ENCODE data around the gene TFDP3. TPM values are rescaled to one million over a fixed set of nuclear protein-coding genes. Genes with fewer than 3 reads are reported as not detected.

The TFDP3 gene
- polyA plus RNA-seq, 3 donors = not detected

- H2AFZ ChIP-seq (ENCODE audit: insufficient read depth, low read depth, low read length, poor library complexity, severe bottlenecking) = no peak overlapping the region
- H3K4me1 ChIP-seq (ENCODE audit: control insufficient read depth in 1 of 2, insufficient read depth in 2 of 2, low read length in 2 of 2) = no peaks in the 10 kb centered on the region
- WGBS (ENCODE audit: insufficient coverage) = no CpG with 5 or more reads among the region's 1 CpG
- H3K27ac ChIP-seq (ENCODE audit: low read depth in 1 of 2, low read length in 2 of 2) = no peak overlapping the region
- H3K9me3 Mint-ChIP-seq = peaks cover 0 to 2% (median 0%) of the 10 kb centered on the region in 7 donors
- peaks cover 0 to 2% of the 10 kb centered on the region in 2 donors for H3K27me3 ChIP-seq (ENCODE audit: control insufficient read depth in 2 of 2, insufficient read depth in 2 of 2, low read length in 2 of 2)
- DNase-seq = no peak
- no peak overlapping the region for H3K4me2 ChIP-seq (replicated peaks; ENCODE audit: extremely low read depth, low read length, poor library complexity, severe bottlenecking)
- no peaks in the 10 kb centered on the region for H3K9me3 ChIP-seq (replicated peaks in 1 of 2; ENCODE audit: control insufficient read depth in 1 of 2, insufficient read depth in 1 of 2, low read length in 2 of 2)
- intact Hi-C loops (cut with micrococcal nuclease) = no loop called here
- TF ChIP-seq CTCF (IDR thresholded peaks at IDR 0.05) = no peak
- H3K79me2 ChIP-seq (ENCODE audit: insufficient read depth, low read length) = no peaks in the 10 kb centered on the region
- peaks cover 0 to 4% (median 0%) of the 10 kb centered on the region in 3 donors for H3K27me3 Mint-ChIP-seq (ENCODE audit: low read depth in 3 of 3)
- H3K4me1 Mint-ChIP-seq = no peaks in the 10 kb centered on the region
- no peaks in the 10 kb centered on the region for H3K36me3 ChIP-seq (replicated peaks in 1 of 2; ENCODE audit: control insufficient read depth in 1 of 2, insufficient read depth in 2 of 2, low read length in 2 of 2)
- no peak overlapping the region for H3K9ac ChIP-seq (ENCODE audit: insufficient read depth, low read length, poor library complexity, severe bottlenecking)
- H3K4me3 ChIP-seq (replicated peaks in 1 of 3; ENCODE audit: low read depth in 2 of 3, low read length in 3 of 3) = no peak overlapping the region
- no peak overlapping the region for H3K4me3 Mint-ChIP-seq
- H4K20me1 ChIP-seq (ENCODE audit: insufficient read depth, low read length) = no peaks in the 10 kb centered on the region
- H3K27ac Mint-ChIP-seq = no peak overlapping the region
- H3K36me3 Mint-ChIP-seq = no peaks in the 10 kb centered on the region
Observed at GRCh38 chrX:133191739-133192039, 26.5 kb downstream of the TFDP3 start.

GRCh38 chrX:133190877-133191738 lies 27.0 kb downstream of the TFDP3 start:
- no peak for TF ChIP-seq CTCF (IDR thresholded peaks at IDR 0.05)
- H3K79me2 ChIP-seq (ENCODE audit: insufficient read depth, low read length) = no peaks in the 10 kb centered on the region
- H3K27ac ChIP-seq (ENCODE audit: low read depth in 1 of 2, low read length in 2 of 2) = no peak overlapping the region
- DNase-seq = no peak
- Mint-ChIP-seq H3K4me3 (no peak overlapping the region), H3K27ac (peak overlapping the region in 1 of 7 donors; percentile 41), H3K4me1 (no peaks in the 10 kb centered on the region), H3K9me3 (peaks cover 0 to 2% (median 0%) of the 10 kb centered on the region in 7 donors), H3K36me3 (no peaks in the 10 kb centered on the region), H3K27me3 (ENCODE audit: low read depth in 3 of 3) (peaks cover 0 to 4% (median 0%) of the 10 kb centered on the region in 3 donors)
- H4K20me1 ChIP-seq (ENCODE audit: insufficient read depth, low read length) = no peaks in the 10 kb centered on the region
- H3K9ac ChIP-seq (ENCODE audit: insufficient read depth, low read length, poor library complexity, severe bottlenecking) = no peak overlapping the region
- WGBS (ENCODE audit: insufficient coverage) = 82% methylated on average over 3 of the region's 10 CpGs
- peaks cover 0 to 2% of the 10 kb centered on the region in 2 donors for H3K27me3 ChIP-seq (ENCODE audit: control insufficient read depth in 2 of 2, insufficient read depth in 2 of 2, low read length in 2 of 2)
- no peaks in the 10 kb centered on the region for H3K9me3 ChIP-seq (replicated peaks in 1 of 2; ENCODE audit: control insufficient read depth in 1 of 2, insufficient read depth in 1 of 2, low read length in 2 of 2)
- H3K4me1 ChIP-seq (ENCODE audit: control insufficient read depth in 1 of 2, insufficient read depth in 2 of 2, low read length in 2 of 2) = no peaks in the 10 kb centered on the region
- H3K4me3 ChIP-seq (replicated peaks in 1 of 3; ENCODE audit: low read depth in 2 of 3, low read length in 3 of 3) = no peak overlapping the region
- intact Hi-C loops (cut with micrococcal nuclease) = no loop called here
- H3K36me3 ChIP-seq (replicated peaks in 1 of 2; ENCODE audit: control insufficient read depth in 1 of 2, insufficient read depth in 2 of 2, low read length in 2 of 2) = no peaks in the 10 kb centered on the region
- H3K4me2 ChIP-seq (replicated peaks; ENCODE audit: extremely low read depth, low read length, poor library complexity, severe bottlenecking) = no peak overlapping the region
- H2AFZ ChIP-seq (ENCODE audit: insufficient read depth, low read depth, low read length, poor library complexity, severe bottlenecking) = no peak overlapping the region

Data from CD14-positive monocyte (primary cell).